Measurements from ENCODE around the gene SLC45A3. TPM values are rescaled to one million over a fixed set of nuclear protein-coding genes. Genes with fewer than 3 reads are reported as not detected.

The SLC45A3 gene
- polyA plus RNA-seq, 1 experiment, result 0.91 TPM

- CTCF ChIA-PET, result interaction anchor here (0.6 to 15.8 kb wide), 4 partner anchors 14 to 304 kb away, joined by 3 to 161 read pairs (median 3); no protein-coding TSS in a partner anchor
- no peak for DNase-seq (ENCODE audit: low read depth)
These were observed 7.3 kb downstream of the SLC45A3 start for GRCh38 chr1:205672970-205673369.

GRCh38 chr1:205672395-205672889, 7.9 kb downstream of the SLC45A3 start:
- no peak for TF ChIP-seq CTCF (IDR thresholded peaks at IDR 0.05; ENCODE audit: insufficient read depth, low read depth, low read length)
- H3K36me3 ChIP-seq (ENCODE audit: control insufficient read depth, insufficient read depth, low read length), result no peaks in the 10 kb centered on the region
- POLR2A ChIA-PET, result no interaction called here
- CTCF ChIA-PET, result interaction anchor here (1.1 to 15.8 kb wide), 3 partner anchors 13 to 305 kb away, joined by 3 to 161 read pairs (median 3); no protein-coding TSS in a partner anchor
- no peak for DNase-seq (ENCODE audit: low read depth)
- no peak overlapping the region for H3K4me3 ChIP-seq (ENCODE audit: low read depth, low read length)
- no peaks in the 10 kb centered on the region for H3K27me3 ChIP-seq (ENCODE audit: control insufficient read depth, insufficient read depth, low read length)

More at GRCh38 chr1:205672970-205673369, 7.3 kb downstream of the SLC45A3 start:
- TF ChIP-seq CTCF (IDR thresholded peaks at IDR 0.05; ENCODE audit: insufficient read depth, low read depth, low read length), result no peak
- Histone ChIP-seq H3K27me3 (ENCODE audit: control insufficient read depth, insufficient read depth, low read length) (no peaks in the 10 kb centered on the region), H3K4me3 (ENCODE audit: low read depth, low read length) (no peak overlapping the region), H3K36me3 (ENCODE audit: control insufficient read depth, insufficient read depth, low read length) (no peaks in the 10 kb centered on the region)
- POLR2A ChIA-PET, result no interaction called here

GRCh38 chr1:205670611-205671430, 9.5 kb downstream of the SLC45A3 start:
- POLR2A ChIA-PET, result no interaction called here
- no peaks in the 10 kb centered on the region for H3K36me3 ChIP-seq (ENCODE audit: control insufficient read depth, insufficient read depth, low read length)
- H3K27me3 ChIP-seq (ENCODE audit: control insufficient read depth, insufficient read depth, low read length), result no peaks in the 10 kb centered on the region
- CTCF ChIA-PET, result interaction anchor here (0.9 to 15.8 kb wide), 4 partner anchors 9 to 79 kb away, joined by 3 to 161 read pairs (median 6); partner anchors contain the start of genes ELK4 and SLC45A3
- no peak for DNase-seq (ENCODE audit: low read depth)
- TF ChIP-seq CTCF (IDR thresholded peaks at IDR 0.05; ENCODE audit: insufficient read depth, low read depth, low read length), result no peak
- H3K4me3 ChIP-seq (ENCODE audit: low read depth, low read length), result no peak overlapping the region

GRCh38 chr1:205670150-205670446, 10.2 kb downstream of the SLC45A3 start:
- Histone ChIP-seq H3K4me3 (ENCODE audit: low read depth, low read length) (no peak overlapping the region), H3K27me3 (ENCODE audit: control insufficient read depth, insufficient read depth, low read length) (no peaks in the 10 kb centered on the region), H3K36me3 (ENCODE audit: control insufficient read depth, insufficient read depth, low read length) (no peaks in the 10 kb centered on the region)
- no peak for DNase-seq (ENCODE audit: low read depth)
- TF ChIP-seq CTCF (IDR thresholded peaks at IDR 0.05; ENCODE audit: insufficient read depth, low read depth, low read length), result no peak
- POLR2A ChIA-PET, result no interaction called here
- CTCF ChIA-PET, result interaction anchor here (0.9 to 15.8 kb wide), 5 partner anchors 10 to 79 kb away, joined by 3 to 161 read pairs (median 4); partner anchors contain the start of genes ELK4 and SLC45A3

- no peak for DNase-seq (ENCODE audit: low read depth)
- POLR2A ChIA-PET, result interaction anchor here (0.6 kb wide), 1 partner anchor 139 kb away, joined by 4 read pairs; no protein-coding TSS in a partner anchor
- CTCF ChIA-PET, result interaction anchor here (0.9 to 15.8 kb wide), 6 partner anchors 10 to 308 kb away, joined by 4 to 161 read pairs (median 6); partner anchors contain the start of gene SLC45A3
- Histone ChIP-seq H3K36me3 (ENCODE audit: control insufficient read depth, insufficient read depth, low read length) (no peaks in the 10 kb centered on the region), H3K27me3 (ENCODE audit: control insufficient read depth, insufficient read depth, low read length) (no peaks in the 10 kb centered on the region), H3K4me3 (ENCODE audit: low read depth, low read length) (no peak overlapping the region)
- TF ChIP-seq CTCF (IDR thresholded peaks at IDR 0.05; ENCODE audit: insufficient read depth, low read depth, low read length), result no peak
These were observed 10.8 kb downstream of the SLC45A3 start for GRCh38 chr1:205669341-205670149.
